ENCODE measurements around the gene IFNA10.
"Not testable (repeated sequence)": the region's sequence is repeated elsewhere in the genome, so short reads cannot be mapped to it uniquely, and the experiment has no call there.

DNA sequence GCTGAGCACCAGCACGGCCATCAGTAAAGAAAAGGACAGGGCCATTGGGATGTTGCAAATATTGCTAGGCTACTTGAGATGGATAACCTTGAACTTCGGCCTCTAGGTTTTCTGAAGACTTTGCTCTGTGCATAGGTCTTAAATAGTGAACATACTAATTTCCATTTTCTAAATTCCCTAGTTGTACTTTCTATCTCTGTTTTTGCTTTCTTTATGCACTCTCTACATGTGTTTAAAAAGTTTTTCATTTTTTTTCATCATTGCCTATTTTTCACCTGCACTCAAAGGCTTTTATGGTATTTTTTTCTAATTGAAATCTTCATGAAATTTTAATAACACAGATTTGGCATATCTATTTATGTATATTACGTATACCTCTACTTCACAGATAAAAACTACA lies 19.5 kb downstream of the IFNA10 start, which contains the start of gene IFNA4:
- TF ChIP-seq POLR2A (IDR thresholded peaks at IDR 0.05), result not testable (repeated sequence)
- TF ChIP-seq, protein P1, sequence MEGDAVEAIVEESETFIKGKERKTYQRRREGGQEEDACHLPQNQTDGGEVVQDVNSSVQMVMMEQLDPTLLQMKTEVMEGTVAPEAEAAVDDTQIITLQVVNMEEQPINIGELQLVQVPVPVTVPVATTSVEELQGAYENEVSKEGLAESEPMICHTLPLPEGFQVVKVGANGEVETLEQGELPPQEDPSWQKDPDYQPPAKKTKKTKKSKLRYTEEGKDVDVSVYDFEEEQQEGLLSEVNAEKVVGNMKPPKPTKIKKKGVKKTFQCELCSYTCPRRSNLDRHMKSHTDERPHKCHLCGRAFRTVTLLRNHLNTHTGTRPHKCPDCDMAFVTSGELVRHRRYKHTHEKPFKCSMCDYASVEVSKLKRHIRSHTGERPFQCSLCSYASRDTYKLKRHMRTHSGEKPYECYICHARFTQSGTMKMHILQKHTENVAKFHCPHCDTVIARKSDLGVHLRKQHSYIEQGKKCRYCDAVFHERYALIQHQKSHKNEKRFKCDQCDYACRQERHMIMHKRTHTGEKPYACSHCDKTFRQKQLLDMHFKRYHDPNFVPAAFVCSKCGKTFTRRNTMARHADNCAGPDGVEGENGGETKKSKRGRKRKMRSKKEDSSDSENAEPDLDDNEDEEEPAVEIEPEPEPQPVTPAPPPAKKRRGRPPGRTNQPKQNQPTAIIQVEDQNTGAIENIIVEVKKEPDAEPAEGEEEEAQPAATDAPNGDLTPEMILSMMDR (IDR thresholded peaks at IDR 0.05 in 4 of 5, conservative IDR thresholded peaks at IDR 0.05 in 1 of 5), result not testable (repeated sequence)

Measured in gastrocnemius medialis (tissue), 4 donors.